Small intestine (tissue), 7 donors: ENCODE data around the gene PPAT. TPM values are rescaled to one million over a fixed set of nuclear protein-coding genes. Genes with fewer than 3 reads are reported as not detected.
"Not testable (repeated sequence)": the region's sequence is repeated elsewhere in the genome, so short reads cannot be mapped to it uniquely, and the experiment has no call there.

ENCODE experiments used
- DNase-seq, 2 donors: peaks; one replicate each; pipeline versions ENCODE4 v3.0.0 to v3.0.0-alpha.2; 2013
- FAIRE-seq: peaks from 2 replicates; lab custom pipeline; 2012; peaks lifted over from hg19 to GRCh38; lab: Jason Lieb, UNC
- H3K27ac ChIP-seq, 3 donors: one replicate each; pipeline ENCODE4 v1.5.1; 2013; ENCODE audit warnings: low read length in 2 of 3, mild to moderate bottlenecking in 2 of 3, control low read depth in 1 of 3, inconsistent platforms in 1 of 3, low read depth in 1 of 3, moderate library complexity in 1 of 3
- H3K27me3 ChIP-seq, 3 donors: one replicate each; pipeline ENCODE4 v1.6.1; 2013; ENCODE audit warnings: low read length in 3 of 3, inconsistent platforms in 1 of 3; ENCODE audit not compliant: control insufficient read depth in 3 of 3, insufficient read depth in 3 of 3
- H3K36me3 ChIP-seq, 3 donors: one replicate each; pipeline ENCODE4 v1.6.1; 2013; ENCODE audit warnings: low read length in 3 of 3, inconsistent platforms in 1 of 3, low read depth in 1 of 3, mild to moderate bottlenecking in 1 of 3, moderate library complexity in 1 of 3; ENCODE audit not compliant: control insufficient read depth in 3 of 3, insufficient read depth in 2 of 3
- H3K4me1 ChIP-seq, 3 donors: one replicate each; pipeline ENCODE4 v1.6.1; 2013; ENCODE audit warnings: low read length in 2 of 3, inconsistent platforms in 1 of 3, low read depth in 1 of 3, mild to moderate bottlenecking in 1 of 3, moderate library complexity in 1 of 3; ENCODE audit not compliant: control insufficient read depth in 3 of 3, insufficient read depth in 2 of 3
- H3K4me3 ChIP-seq, 3 donors: one replicate each; pipeline ENCODE4 v1.5.1; 2013; ENCODE audit warnings: low read length in 3 of 3, control low read depth in 1 of 3, inconsistent platforms in 1 of 3, low read depth in 1 of 3, mild to moderate bottlenecking in 1 of 3, moderate library complexity in 1 of 3
- H3K9me3 ChIP-seq, 2 donors: one replicate each; pipeline ENCODE4 v1.6.1; 2013; ENCODE audit warnings: low read depth in 1 of 2, low read length in 1 of 2; ENCODE audit not compliant: control insufficient read depth in 2 of 2, insufficient read depth in 1 of 2
- WGBS, 3 donors: extraction: QIAGEN DNeasy Blood & Tissue Kit; methylation state at CpG; one replicate each; pipeline ENCODE4 v1.1.7; 2013; 5-methylcytosine and 5-hydroxymethylcytosine counted together
- polyA plus RNA-seq, 4 donors: library from polyadenylated mRNA; stranded (reverse) in 3 of 4; unstranded in 1 of 4; fragments of 200-250 nt in 3 of 4; fragments of 120-200 nt in 1 of 4; gene quantifications; one replicate each; pipeline versions ENCODE4 v1.2.1 to v1.2.3, GENCODE V29; 2013
- donor health status: healthy with polysubstance abuse.
- donor health status: control.
- donor health status: control.
- donor health status: Bipolar disorder and iron deficiency.
- donor health status: healthy.

The PPAT gene
- polyA plus RNA-seq, 4 donors = 0.67 to 13.5 (median 3.8) TPM

DNA sequence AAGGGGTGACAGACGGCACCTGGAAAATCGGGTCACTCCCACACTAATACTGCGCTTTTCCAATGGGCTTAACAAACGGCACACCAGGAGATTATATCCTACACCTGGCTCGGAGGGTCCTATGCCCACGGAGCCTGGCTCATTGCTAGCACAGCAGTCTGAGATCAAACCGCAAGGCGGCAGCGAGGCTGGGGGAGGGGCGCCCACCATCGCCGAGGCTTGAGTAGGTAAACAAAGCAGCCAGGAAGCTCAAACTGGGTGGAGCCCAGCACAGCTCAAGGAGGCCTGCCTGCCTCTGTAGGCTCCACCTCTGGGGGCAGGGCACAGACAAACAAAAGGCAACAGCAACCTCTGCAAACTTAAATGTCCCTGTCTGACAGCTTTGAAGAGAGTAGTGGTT lies 72.4 kb downstream of the PPAT start:
- 95 to 100% (median 96%) methylated on average over 12 of the region's 12 CpGs for WGBS, 3 donors

DNA sequence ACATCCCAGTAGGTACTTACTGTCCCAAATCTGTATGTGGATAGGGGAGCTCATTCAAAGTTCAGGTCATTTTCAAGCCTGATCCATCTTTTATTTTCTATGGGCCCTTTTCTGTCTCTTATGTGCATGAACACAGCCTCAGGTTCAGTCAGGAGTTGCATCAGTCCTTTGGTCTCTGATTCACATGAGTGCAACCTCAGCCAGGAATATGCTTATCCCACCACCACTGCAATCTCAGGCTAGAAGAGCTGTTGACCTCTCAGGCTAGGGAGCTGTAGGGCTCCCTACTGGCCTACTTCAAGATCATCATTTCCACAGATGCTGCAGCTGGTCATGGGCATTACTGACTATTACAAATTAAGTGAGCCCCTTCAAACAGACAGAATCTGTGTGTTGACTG lies 75.3 kb downstream of the PPAT start:
- peaks cover 3 to 27% (median 3%) of the 10 kb centered on the region in 3 donors for H3K36me3 ChIP-seq
- DNase-seq = no peak

More for the DNA sequence above, 72.4 kb downstream of the PPAT start:
- H3K27ac ChIP-seq, H3K9me3 ChIP-seq, DNase-seq, H3K4me1 ChIP-seq, FAIRE-seq, H3K4me3 ChIP-seq, H3K27me3 ChIP-seq: not testable (repeated sequence)
- peaks cover 0 to 16% (median 3%) of the 10 kb centered on the region in 3 donors for H3K36me3 ChIP-seq

DNA sequence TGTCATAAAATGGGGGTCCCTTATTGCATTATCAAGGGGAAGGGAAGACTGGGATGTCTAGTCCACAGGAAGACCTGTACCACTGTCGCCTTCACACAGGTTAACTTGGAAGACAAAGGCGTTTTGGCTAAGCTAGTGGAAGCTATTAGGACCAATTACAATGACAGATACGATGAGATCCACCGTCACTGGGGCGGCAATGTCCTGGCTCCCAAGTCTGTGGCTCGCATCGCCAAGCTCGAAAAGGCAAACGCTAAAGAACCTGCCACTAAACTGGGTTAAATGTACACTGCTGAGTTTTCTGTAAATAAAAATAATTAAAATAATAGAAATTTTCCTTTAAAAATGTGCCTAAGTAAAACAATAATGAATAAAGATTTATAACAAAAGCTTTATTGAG lies 78.8 kb downstream of the PPAT start:
- FAIRE-seq (no peak), DNase-seq (no peak)
- Histone ChIP-seq H3K4me3 (no peak overlapping the region), H3K27me3 (no peaks in the 10 kb centered on the region), H3K36me3 (peaks cover 4 to 22% (median 5%) of the 10 kb centered on the region in 3 donors), H3K9me3 (no peaks in the 10 kb centered on the region), H3K27ac (no peak overlapping the region), H3K4me1 (no peaks in the 10 kb centered on the region)
- WGBS, 3 donors = 97 to 100% (median 99%) methylated on average over 9 of the region's 9 CpGs

More for the DNA sequence above, 75.3 kb downstream of the PPAT start:
- no peak overlapping the region for H3K27ac ChIP-seq
- H3K9me3 ChIP-seq = peaks cover 0 to 8% of the 10 kb centered on the region in 2 donors
- no peaks in the 10 kb centered on the region for H3K27me3 ChIP-seq
- no peak for FAIRE-seq
- H3K4me3 ChIP-seq = no peak overlapping the region
- H3K4me1 ChIP-seq = no peaks in the 10 kb centered on the region

DNA sequence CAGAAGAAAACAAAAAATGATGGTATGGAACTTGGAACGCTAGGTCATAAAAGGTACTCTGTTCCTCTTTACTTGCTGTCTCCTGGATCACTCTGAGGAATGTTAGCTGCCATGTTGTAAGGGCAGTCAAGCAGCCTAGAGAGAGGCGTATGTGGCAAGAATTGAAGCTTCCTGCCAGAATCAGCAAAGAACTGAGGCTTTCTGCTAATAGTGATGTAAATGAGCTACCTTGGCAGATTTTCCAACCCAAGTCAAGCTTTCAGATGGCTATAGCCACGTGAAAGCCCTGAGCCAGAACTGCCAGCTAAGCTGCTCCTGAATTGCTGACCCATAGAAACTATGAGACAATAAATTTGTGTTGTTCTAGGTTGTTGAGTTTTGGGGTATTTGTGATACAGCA lies 86.8 kb downstream of the PPAT start:
- 93 to 95% (median 95%) methylated on average over 3 of the region's 3 CpGs for WGBS, 3 donors
- H3K36me3 ChIP-seq = peaks cover 8 to 21% (median 8%) of the 10 kb centered on the region in 3 donors

DNA sequence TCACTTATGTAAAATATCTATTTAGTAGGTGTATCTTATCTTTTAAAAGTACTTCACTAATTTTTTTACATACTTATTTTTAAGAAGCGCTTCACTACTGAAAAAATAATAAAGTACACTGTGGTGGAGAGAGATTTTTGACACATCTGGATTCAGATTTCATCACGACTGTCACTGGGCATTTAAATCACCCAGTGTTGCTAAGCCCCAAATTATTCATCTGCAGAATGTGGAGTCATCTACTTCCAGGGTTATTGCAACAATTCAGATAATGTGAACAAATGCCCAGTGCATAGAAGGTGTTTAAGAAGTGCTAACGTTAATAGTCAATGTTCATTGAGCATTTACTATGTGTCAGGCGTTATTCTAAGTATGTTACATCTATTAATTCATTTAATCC lies 90.0 kb downstream of the PPAT start:
- H3K27me3 ChIP-seq = no peaks in the 10 kb centered on the region
- DNase-seq (no peak), FAIRE-seq (no peak)
- peaks cover 5 to 15% (median 6%) of the 10 kb centered on the region in 3 donors for H3K36me3 ChIP-seq
- no peaks in the 10 kb centered on the region for H3K4me1 ChIP-seq
- H3K4me3 ChIP-seq = no peak overlapping the region
- no peak overlapping the region for H3K27ac ChIP-seq
- 92 to 96% (median 95%) methylated on average over 4 of the region's 4 CpGs for WGBS, 3 donors
- no peaks in the 10 kb centered on the region for H3K9me3 ChIP-seq

More for the DNA sequence above, 86.8 kb downstream of the PPAT start:
- H3K4me3 ChIP-seq = no peak overlapping the region
- FAIRE-seq (no peak), DNase-seq (no peak)
- no peak overlapping the region for H3K27ac ChIP-seq
- H3K9me3 ChIP-seq = no peaks in the 10 kb centered on the region
- no peaks in the 10 kb centered on the region for H3K4me1 ChIP-seq
- H3K27me3 ChIP-seq = no peaks in the 10 kb centered on the region

Other genes with a start within 250 kb of the PPAT start
- gene AASDH, start 48.1 kb downstream of the PPAT start, polyA plus RNA-seq = 10 to 100 TPM in 1 of 4 donors, 1 to 10 TPM in 3; 1.9 to 13.3 (median 4.1) TPM
- gene PAICS, start 645 bp upstream of the PPAT start, polyA plus RNA-seq = 10 to 100 TPM; 11.0 to 92.1 (median 47.9) TPM
- 10 to 100 TPM; 18.8 to 65.8 (median 35.1) TPM for gene SRP72, start 32.0 kb upstream of the PPAT start, polyA plus RNA-seq
- gene ARL9, start 70.2 kb upstream of the PPAT start, polyA plus RNA-seq = 1 to 10 TPM in 1 of 4 donors, under 1 TPM in 2, not detected in 1; 0.35 to 2.1 (median 0.54) TPM
- 100 to 1,000 TPM in 1 of 4 donors, 10 to 100 TPM in 2, 1 to 10 TPM in 1; 8.6 to 146 (median 47.4) TPM for gene HOPX, start 245.7 kb upstream of the PPAT start, polyA plus RNA-seq